HEK293 (cell line): ENCODE data around the gene MVK.
A peak's percentile ranks its signal among the peaks of the same experiment; 100 is the strongest.

Experiments
- CTCF ChIA-PET: fragments of 350-600 bp; formaldehyde crosslinking; extraction: SDS; loops from one replicate; lab custom pipeline; 2021; ENCODE audit warnings: antibody characterized with exemption; lab: Yijun Ruan, JAX
- POLR2A ChIA-PET: fragments of 300-600 bp; formaldehyde crosslinking; extraction: SDS; loops from one replicate; lab custom pipeline; 2020; ENCODE audit warnings: antibody characterized with exemption, inconsistent platforms; lab: Yijun Ruan, JAX
- H3K27ac ChIP-seq: fragments of 200-500 bp; sonication (Bioruptor generic); 2 replicates; pipeline ENCODE4 v1.5.1; 2014; ENCODE audit warnings: low read depth, low read length, control low read depth, inconsistent platforms; ENCODE audit errors: extremely low read depth
- H3K36me3 ChIP-seq, 2 experiments: fragments of 200-500 bp in 1 of 2; sonication (Bioruptor generic) in 1 of 2; 1 replicate in 1 of 2; 2 replicates in 1 of 2; pipeline ENCODE4 v1.5.1; 2014 to 2017; ENCODE audit warnings: inconsistent platforms in 2 of 2, low read length in 2 of 2; ENCODE audit not compliant: control insufficient read depth in 2 of 2, insufficient read depth in 1 of 2
- H3K4me1 ChIP-seq: fragments of 200-500 bp; sonication (Bioruptor generic); 2 replicates; pipeline ENCODE4 v1.5.1; 2014; ENCODE audit warnings: mild to moderate bottlenecking, low read length, inconsistent platforms; ENCODE audit not compliant: control insufficient read depth, insufficient read depth
- H3K4me3 ChIP-seq: 2 replicates; pipeline ENCODE4 v1.5.1; 2011; ENCODE audit warnings: low read depth, mild to moderate bottlenecking, control low read depth, low read length, moderate library complexity
- H3K9me3 ChIP-seq: fragments of 200-500 bp; sonication (Bioruptor generic); 2 replicates; pipeline ENCODE4 v1.5.1; 2014; ENCODE audit warnings: low read depth, low read length, inconsistent platforms; ENCODE audit not compliant: control insufficient read depth, insufficient read depth
- AEBP2 ChIP-seq: fragments of 450-650 bp; formaldehyde crosslinking; IDR thresholded peaks from 2 replicates; pipeline ENCODE4 v1.5.1; 2016; ENCODE audit warnings: missing biosample characterization, missing genetic modification characterization, borderline replicate concordance
- GLIS1 ChIP-seq: fragments of 450-650 bp; formaldehyde crosslinking; IDR thresholded peaks from 2 replicates; pipeline ENCODE4 v1.5.1; 2016; ENCODE audit warnings: missing biosample characterization, missing genetic modification characterization
- KLF1 ChIP-seq: fragments of 450-650 bp; formaldehyde crosslinking; IDR thresholded peaks from 2 replicates; pipeline ENCODE4 v1.5.1; 2016; ENCODE audit warnings: missing biosample characterization, missing genetic modification characterization
- MZF1 ChIP-seq: fragments of 450-650 bp; formaldehyde crosslinking; IDR thresholded peaks from 2 replicates; pipeline ENCODE4 v1.5.1; 2017; ENCODE audit warnings: missing biosample characterization, missing genetic modification characterization, borderline replicate concordance
- PATZ1 ChIP-seq: fragments of 450-650 bp; formaldehyde crosslinking; IDR thresholded peaks from 2 replicates; pipeline ENCODE4 v1.5.1; 2016; ENCODE audit warnings: missing biosample characterization, missing genetic modification characterization
- PRDM1 ChIP-seq: fragments of 450-650 bp; formaldehyde crosslinking; IDR thresholded peaks from 2 replicates; pipeline ENCODE4; 2016; ENCODE audit warnings: missing biosample characterization, missing genetic modification characterization
- SCRT2 ChIP-seq: fragments of 450-650 bp; formaldehyde crosslinking; IDR thresholded peaks from 2 replicates; pipeline ENCODE4 v1.5.1; 2016; ENCODE audit warnings: missing biosample characterization, missing genetic modification characterization
- ZFP37 ChIP-seq: fragments of 450-650 bp; formaldehyde crosslinking; IDR thresholded peaks from 2 replicates; pipeline ENCODE4 v1.5.1; 2016; ENCODE audit warnings: missing biosample characterization, missing genetic modification characterization
- ZNF146 ChIP-seq: fragments of 450-650 bp; formaldehyde crosslinking; IDR thresholded peaks from 2 replicates; pipeline ENCODE4 v1.5.1; 2016; ENCODE audit warnings: missing biosample characterization, missing genetic modification characterization
- ZNF16 ChIP-seq: fragments of 450-650 bp; formaldehyde crosslinking; IDR thresholded peaks from 2 replicates; pipeline ENCODE4 v1.5.1; 2016; ENCODE audit warnings: low read depth, missing biosample characterization, missing genetic modification characterization
- ZNF202 ChIP-seq: fragments of 450-650 bp; formaldehyde crosslinking; IDR thresholded peaks from 2 replicates; pipeline ENCODE4 v1.5.1; 2016; ENCODE audit warnings: missing biosample characterization, missing genetic modification characterization, borderline replicate concordance
- ZNF221 ChIP-seq: fragments of 450-650 bp; formaldehyde crosslinking; IDR thresholded peaks from 2 replicates; pipeline ENCODE4 v1.5.1; 2017; ENCODE audit warnings: missing biosample characterization, missing genetic modification characterization, borderline replicate concordance
- ZNF366 ChIP-seq: fragments of 450-650 bp; formaldehyde crosslinking; conservative IDR thresholded peaks from 2 replicates; pipeline ENCODE4 v1.5.1; 2016; ENCODE audit warnings: missing biosample characterization, missing genetic modification characterization
- ZNF37A ChIP-seq: fragments of 450-650 bp; IDR thresholded peaks from 2 replicates; pipeline ENCODE4 v1.5.1; 2018; ENCODE audit warnings: missing biosample characterization, missing genetic modification characterization
- ZNF416 ChIP-seq: fragments of 450-650 bp; formaldehyde crosslinking; IDR thresholded peaks from 2 replicates; pipeline ENCODE4 v1.5.1; 2016; ENCODE audit warnings: missing biosample characterization, missing genetic modification characterization
- ZNF48 ChIP-seq: fragments of 450-650 bp; formaldehyde crosslinking; IDR thresholded peaks from 2 replicates; pipeline ENCODE4 v1.5.1; 2016; ENCODE audit warnings: missing biosample characterization, missing genetic modification characterization
- ZNF580 ChIP-seq: fragments of 450-650 bp; formaldehyde crosslinking; IDR thresholded peaks from 2 replicates; pipeline ENCODE4 v1.5.1; 2016; ENCODE audit warnings: missing biosample characterization, missing genetic modification characterization
- ZNF585B ChIP-seq: fragments of 450-650 bp; formaldehyde crosslinking; IDR thresholded peaks from 2 replicates; pipeline ENCODE4 v1.5.1; 2016; ENCODE audit warnings: missing biosample characterization, missing genetic modification characterization
- ZNF621 ChIP-seq: fragments of 450-650 bp; formaldehyde crosslinking; IDR thresholded peaks from 2 replicates; pipeline ENCODE4 v1.5.1; 2017; ENCODE audit warnings: missing biosample characterization, missing genetic modification characterization
- ZNF670 ChIP-seq: fragments of 450-650 bp; formaldehyde crosslinking; IDR thresholded peaks from 2 replicates; pipeline ENCODE4 v1.5.1; 2016; ENCODE audit warnings: missing biosample characterization, missing genetic modification characterization, low read depth
- ZNF677 ChIP-seq: fragments of 450-650 bp; IDR thresholded peaks from 2 replicates; pipeline ENCODE4 v1.5.0; 2018; ENCODE audit warnings: missing biosample characterization, mild to moderate bottlenecking, missing genetic modification characterization, moderate library complexity
- ZNF692 ChIP-seq: fragments of 450-650 bp; formaldehyde crosslinking; IDR thresholded peaks from 2 replicates; pipeline ENCODE4 v1.5.1; 2016; ENCODE audit warnings: missing biosample characterization, missing genetic modification characterization
- ZNF830 ChIP-seq: fragments of 450-650 bp; IDR thresholded peaks from 2 replicates; pipeline ENCODE4 v1.5.0; 2018; ENCODE audit warnings: missing biosample characterization, missing genetic modification characterization, low read depth, mild to moderate bottlenecking, moderate library complexity

MVK gene

GRCh38 chr12:109640961-109641360 lies 67.4 kb downstream of the MVK start (continued):
- TF ChIP-seq PATZ1 (tag by site-specific recombination) (no peak), ZNF580 (tag by site-specific recombination) (no peak), AEBP2 (tag by site-specific recombination) (no peak), ZNF48 (tag by site-specific recombination) (no peak), GLIS1 (tag by site-specific recombination) (no peak)

GRCh38 chr12:109641422-109641821 lies 67.8 kb downstream of the MVK start:
- TF ChIP-seq SCRT2 (no peak), ZNF830 (tag by site-specific recombination) (no peak), PRDM1 (no peak), KLF1 (tag by site-specific recombination) (no peak), ZNF146 (tag by site-specific recombination) (peak; percentile 69), ZNF202 (tag by site-specific recombination) (no peak)
- Histone ChIP-seq H3K4me3 (no peak overlapping the region), H3K4me1 (no peaks in the 10 kb centered on the region), H3K9me3 (no peaks in the 10 kb centered on the region), H3K27ac (no peak overlapping the region), H3K36me3 (no peaks in the 10 kb centered on the region)
- POLR2A ChIA-PET, result no interaction called here
- CTCF ChIA-PET, result interaction anchor here (0.6 to 1.5 kb wide), 2 partner anchors 44 to 189 kb away, joined by 3 to 4 read pairs; no protein-coding TSS in a partner anchor

GRCh38 chr12:109642506-109643132 lies 69.0 kb downstream of the MVK start:
- no peaks in the 10 kb centered on the region for H3K9me3 ChIP-seq
- H3K4me3 ChIP-seq, result no peak overlapping the region
- H3K27ac ChIP-seq, result no peak overlapping the region
- TF ChIP-seq MZF1 (tag by site-specific recombination), result no peak
- TF ChIP-seq ZNF366, result no peak
- peak; percentile 61; the same call in 1 of the 2 replicates for TF ChIP-seq ZNF16 (tag by site-specific recombination)
- no peaks in the 10 kb centered on the region for H3K4me1 ChIP-seq
- no peaks in the 10 kb centered on the region for H3K36me3 ChIP-seq
- CTCF ChIA-PET, result no interaction called here
- POLR2A ChIA-PET, result no interaction called here

GRCh38 chr12:109645194-109645593 lies 71.6 kb downstream of the MVK start:
- Histone ChIP-seq H3K4me1 (no peaks in the 10 kb centered on the region), H3K4me3 (no peak overlapping the region), H3K36me3 (no peaks in the 10 kb centered on the region), H3K9me3 (no peaks in the 10 kb centered on the region), H3K27ac (no peak overlapping the region)
- no peak for TF ChIP-seq ZNF677 (tag by site-specific recombination)
- no peak for TF ChIP-seq ZFP37
- no peak for TF ChIP-seq ZNF670 (tag by site-specific recombination)
- TF ChIP-seq ZNF585B (tag by site-specific recombination), result no peak
- no peak for TF ChIP-seq ZNF221 (tag by site-specific recombination)
- no peak for TF ChIP-seq ZNF621 (tag by site-specific recombination)
- no peak for TF ChIP-seq ZNF37A (tag by site-specific recombination)
- no peak for TF ChIP-seq ZNF692 (tag by site-specific recombination)
- TF ChIP-seq ZNF416 (tag by site-specific recombination), result no peak
- ChIA-PET POLR2A (no interaction called here), CTCF (no interaction called here)
